Dedifferentiated amniotic fluid mesenchymal stem cell (primary cell): ENCODE results near the gene CALD1.

Source experiments
- DNase-seq: peaks from one replicate; pipeline ENCODE4 v3.0.0-alpha.2; 2016; ENCODE audit errors: extremely low spot score

Gene CALD1

GRCh38 chr7:134894928-134895327 lies 115.5 kb downstream of the CALD1 start:
- no peak for DNase-seq

DNA sequence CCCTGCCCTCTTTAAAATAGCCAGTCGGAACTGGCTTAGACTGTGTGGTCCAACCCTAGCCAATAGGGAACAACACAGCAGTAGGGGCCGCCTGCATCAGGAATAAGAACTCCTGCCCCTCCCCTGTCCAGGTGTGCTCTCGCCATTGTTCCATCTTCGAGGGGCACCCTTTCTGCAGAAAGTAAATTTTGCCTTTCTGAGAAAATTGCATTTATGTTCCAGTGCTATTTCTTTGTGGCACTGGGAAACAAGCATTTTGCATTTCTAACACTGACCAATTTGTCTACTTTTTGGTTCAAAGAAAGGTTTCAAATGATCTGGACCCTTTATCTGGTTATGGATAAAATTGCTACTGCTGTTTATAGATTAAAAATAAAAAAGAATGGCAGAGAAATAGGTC lies 116.6 kb downstream of the CALD1 start:
- DNase-seq, result no peak

DNA sequence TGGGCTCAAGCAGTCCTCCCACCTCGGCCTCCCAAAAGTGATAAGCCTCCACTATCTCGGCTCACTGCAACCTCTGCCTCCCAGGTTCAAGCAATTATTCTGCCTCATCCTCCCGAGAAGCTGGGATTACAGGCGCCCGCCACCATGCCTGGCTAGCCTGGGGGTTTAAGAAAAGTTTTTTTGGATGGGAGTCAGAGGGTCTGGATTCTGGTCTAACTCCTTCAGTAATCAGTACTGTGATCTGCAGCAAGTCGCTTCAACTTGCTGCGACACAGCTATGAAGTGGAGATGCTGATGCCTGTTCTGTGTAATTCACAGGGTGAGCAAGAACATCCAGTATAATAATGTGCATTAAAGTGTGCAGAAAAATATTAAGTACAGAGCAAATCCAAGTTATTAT lies 118.5 kb downstream of the CALD1 start:
- DNase-seq, result no peak

GRCh38 chr7:134899729-134900128 lies 120.3 kb downstream of the CALD1 start:
- DNase-seq, result no peak

GRCh38 chr7:134900166-134900982 lies 120.9 kb downstream of the CALD1 start:
- no peak for DNase-seq

DNA sequence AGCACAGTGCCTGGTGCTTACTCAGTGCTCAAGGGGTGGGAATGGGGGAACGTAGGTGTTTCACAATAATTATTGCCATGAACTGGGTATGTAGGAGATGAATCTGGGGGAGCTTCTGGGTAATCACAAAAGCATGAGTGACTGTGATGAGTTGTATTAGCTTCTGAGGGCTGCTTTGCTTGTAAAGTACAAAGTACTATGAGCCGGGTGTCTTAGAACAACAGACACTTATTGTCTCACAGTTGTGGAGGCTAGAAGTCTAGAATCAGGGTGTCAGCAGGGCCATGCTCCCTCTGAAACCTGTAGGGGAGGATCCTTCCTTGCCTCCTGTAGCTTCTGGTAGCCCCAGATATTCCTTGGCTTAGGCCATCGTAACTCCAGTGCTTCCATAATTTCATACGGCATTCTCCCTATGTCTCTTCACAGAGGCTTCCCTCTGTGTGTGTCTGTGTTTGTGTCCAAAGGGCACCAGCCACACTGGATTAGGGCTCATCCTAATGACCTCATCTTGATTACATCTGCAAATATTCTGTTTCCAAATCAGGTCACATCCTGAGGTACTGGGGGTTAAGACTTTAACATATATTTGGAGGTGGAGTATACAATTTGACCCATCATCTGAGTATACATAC lies 122.1 kb downstream of the CALD1 start:
- DNase-seq, result no peak

GRCh38 chr7:134902058-134902457 lies 122.6 kb downstream of the CALD1 start:
- DNase-seq, result no peak

- DNase-seq, result no peak
These were observed 123.8 kb downstream of the CALD1 start for GRCh38 chr7:134903073-134903790.

DNA sequence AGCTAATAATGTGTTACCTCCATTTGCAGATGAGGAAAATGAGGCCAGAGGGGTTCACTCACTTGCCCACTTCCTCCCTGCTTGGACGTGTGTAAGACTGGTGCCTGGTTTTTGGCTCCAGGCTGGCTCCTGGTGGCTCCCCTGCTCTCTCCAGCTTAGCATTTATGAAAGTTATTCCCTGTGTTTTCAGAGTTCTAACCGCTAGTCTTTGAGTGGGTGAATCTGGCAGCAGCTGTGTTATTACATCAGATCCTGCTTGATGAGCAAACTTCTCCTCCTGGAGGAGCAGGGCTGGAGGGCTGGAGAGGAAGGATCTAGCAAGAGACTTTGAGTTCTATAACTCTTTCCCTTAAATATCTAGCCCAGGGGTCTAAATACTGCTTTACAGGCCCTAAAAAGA lies 125.9 kb downstream of the CALD1 start:
- DNase-seq, result peak; percentile 91

GRCh38 chr7:134907000-134907399 lies 127.6 kb downstream of the CALD1 start:
- DNase-seq, result no peak

DNA sequence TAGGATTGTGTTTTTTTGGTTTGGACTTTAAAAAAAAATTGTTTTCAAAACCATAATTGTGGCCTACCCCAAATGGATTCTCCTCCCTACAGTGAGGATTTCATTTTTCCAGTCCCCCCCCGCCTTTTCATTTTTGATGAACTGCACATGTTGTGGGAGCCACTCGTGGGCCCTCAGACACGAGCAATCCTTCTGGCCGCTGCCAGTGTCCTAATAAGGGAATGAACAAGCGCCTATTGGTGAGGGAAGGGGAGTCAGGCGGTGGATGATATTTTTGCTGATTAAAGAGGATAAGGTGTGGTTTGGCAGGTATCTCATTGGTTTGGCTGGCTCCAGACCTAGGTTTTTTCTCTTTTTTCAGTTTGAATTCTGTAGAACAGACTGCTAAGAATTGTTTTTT lies 128.2 kb downstream of the CALD1 start:
- DNase-seq, result no peak

- no peak for DNase-seq
These were observed 128.9 kb downstream of the CALD1 start for GRCh38 chr7:134908289-134908688.

DNA sequence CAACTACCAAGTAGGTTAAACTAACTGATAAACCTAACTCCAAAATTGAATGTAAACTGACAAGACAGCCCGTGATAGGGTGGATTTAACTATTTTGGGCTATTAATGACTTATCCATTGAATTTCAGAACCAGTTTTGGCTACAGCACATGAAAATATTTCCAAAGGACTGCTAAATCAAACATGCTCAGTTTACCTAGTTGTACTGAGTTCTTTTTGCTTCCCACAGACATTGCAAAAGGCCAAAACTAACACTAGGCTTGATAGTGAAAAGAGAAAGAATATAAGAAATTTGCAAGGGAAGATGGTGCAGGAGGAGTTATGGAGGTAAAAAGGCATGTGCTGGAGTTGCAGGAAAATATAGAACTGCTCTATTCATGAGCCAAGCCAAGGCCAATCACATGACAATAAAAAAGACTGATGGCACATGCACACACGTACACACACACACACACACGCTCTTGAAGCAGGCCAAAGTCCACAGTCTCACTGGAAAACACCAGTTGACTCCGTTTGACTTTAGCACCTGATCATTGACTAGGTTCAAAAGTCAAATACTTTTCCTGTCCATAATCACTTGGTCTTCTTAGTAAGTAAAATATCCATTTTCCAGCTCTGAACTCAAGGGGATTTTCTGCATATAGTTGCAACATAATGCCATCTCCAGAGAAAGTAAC lies 130.9 kb downstream of the CALD1 start:
- no peak for DNase-seq

DNA sequence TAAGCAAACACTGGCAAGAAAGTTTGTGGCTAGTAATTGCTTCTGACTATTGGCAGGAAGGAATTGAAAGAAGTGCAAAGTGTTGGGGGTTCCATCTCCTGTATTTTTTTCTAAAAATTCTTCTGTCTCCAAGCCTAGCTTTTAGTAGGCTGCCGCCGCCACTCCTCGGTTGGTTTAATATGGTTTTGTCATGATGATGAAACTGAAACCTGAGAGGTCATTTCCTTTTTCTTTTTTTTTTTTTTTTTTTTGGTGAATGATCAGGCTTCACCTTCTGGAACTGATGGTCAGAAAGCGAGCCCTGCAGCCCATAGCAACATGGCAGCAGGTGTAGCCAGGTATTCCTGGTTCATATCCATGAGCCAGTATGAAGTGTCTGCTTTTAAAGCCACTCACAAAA lies 131.5 kb downstream of the CALD1 start:
- DNase-seq, result no peak

DNA sequence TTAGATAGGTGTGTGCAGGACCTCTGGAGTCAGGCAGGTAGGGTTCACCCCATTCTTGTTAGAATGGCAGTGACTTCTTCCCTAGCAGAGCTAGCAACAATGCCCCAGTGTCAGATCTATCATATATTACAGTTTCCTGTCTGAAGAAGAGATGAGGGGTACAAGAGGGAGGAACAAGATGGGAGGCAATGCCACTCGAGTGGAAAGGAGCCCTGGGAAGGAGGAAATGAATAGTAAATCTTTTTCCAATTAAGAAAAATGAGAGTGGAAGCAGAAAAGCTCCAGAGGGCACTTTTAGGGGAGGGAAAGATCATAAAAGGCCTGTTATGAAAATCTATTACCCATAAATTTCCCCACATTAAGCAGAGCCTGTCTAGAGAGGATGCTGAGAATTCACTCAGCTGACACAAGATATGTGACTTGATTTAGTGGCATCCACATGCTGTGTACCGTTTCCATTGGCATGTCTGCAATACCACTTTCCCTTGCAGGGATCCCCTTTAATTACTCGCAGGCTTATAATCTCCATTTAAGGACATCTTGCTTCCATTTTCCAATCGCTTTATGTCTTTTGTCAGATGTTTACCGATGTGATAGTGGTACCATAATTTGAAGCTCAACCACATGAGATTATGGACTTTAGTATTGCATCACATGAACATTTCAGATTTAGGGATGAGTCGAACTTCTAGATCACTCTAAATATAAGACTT lies 136.9 kb downstream of the CALD1 start:
- DNase-seq, result no peak

GRCh38 chr7:134919240-134919641 lies 139.8 kb downstream of the CALD1 start:
- no peak for DNase-seq

DNA sequence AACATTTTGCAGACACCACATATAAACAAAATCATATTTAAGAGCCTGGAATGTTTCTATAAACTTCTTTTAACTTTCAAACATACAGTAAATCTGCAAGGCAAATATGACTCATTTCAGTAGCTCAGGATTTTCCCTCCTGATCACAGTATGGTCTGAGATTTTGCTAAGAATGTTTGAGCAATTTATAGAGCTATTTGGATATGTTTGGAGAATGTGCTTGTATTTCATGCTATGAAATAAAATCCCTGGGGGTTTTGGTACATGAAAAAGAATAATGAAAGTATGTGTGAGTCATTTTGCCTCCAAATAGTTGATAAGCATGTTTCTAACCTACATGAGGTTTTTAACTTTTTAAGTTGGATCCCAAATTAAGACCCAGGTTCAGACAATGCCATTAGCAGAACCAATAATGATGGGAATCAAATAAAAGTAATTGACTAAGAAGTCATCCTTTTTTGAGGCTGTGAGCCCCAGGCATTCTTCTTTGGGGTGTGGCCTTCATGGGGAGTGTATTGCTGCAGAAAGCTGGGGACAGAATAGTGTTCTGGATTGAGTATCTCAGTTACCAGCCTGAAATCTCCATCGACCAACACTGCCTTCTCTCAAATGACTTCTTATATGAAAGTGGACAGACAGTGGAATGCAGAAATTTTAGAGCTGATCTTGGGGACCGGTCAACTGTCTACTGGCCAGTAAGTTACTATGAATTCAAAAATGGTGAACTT lies 140.8 kb downstream of the CALD1 start:
- peak; percentile 91 for DNase-seq

DNA sequence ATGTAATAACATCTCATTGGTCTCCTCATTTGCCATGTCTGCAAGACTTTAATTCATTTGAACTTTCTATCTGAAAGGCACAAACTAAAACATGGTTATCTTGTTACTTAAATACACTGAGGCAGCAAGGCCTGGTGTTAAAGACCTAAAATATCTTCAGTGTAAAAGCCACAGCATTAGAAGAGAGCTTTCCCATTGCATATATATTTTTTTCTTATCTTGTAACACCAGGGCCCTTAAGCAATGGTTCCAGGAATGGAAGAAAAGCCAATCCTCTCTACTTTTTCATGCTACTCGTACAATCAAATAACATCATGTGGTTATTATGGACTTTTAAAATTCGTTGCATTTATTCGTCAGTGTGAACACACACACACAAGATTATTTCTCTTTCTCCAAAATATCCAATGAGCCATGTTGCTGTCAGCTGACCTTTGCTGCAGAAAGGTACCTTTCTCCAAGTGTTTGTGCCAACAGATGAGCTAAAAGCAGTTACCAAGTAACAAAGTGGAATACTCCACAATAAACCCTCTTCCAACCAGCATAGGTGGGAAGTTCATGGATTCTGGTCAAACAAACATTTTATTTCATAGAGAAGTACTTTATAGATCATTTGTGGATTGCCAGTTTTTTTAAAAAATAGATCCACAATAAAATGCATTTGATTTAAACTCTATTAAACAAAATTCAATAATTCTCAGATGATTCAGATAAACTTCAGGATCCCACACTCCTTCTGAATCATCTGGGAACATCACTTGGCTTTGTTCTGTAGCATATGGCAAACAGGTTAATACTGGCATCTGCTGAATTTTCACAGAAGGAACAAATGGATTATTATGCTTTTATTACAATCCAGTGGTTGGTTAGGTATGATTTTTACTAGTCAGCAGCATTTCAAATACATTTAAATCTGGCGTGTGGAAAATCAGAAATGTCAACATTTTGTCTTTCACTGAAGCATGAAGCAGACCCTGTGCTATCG lies 143.6 kb downstream of the CALD1 start:
- DNase-seq, result no peak

- DNase-seq, result no peak
These were observed 146.3 kb downstream of the CALD1 start for GRCh38 chr7:134925766-134926165.

- no peak for DNase-seq
These were observed 147.0 kb downstream of the CALD1 start for GRCh38 chr7:134926396-134926795.
